ENCODE data around the gene HBG1. TPM values are rescaled to one million over a fixed set of nuclear protein-coding genes. Genes with fewer than 3 reads are reported as not detected.
"Not testable (repeated sequence)": the region's sequence is repeated elsewhere in the genome, so short reads cannot be mapped to it uniquely, and the experiment has no call there.

Gene HBG1
- total and polyA plus RNA-seq, 2 experiments from 2014 or later: not detected

- H3K36me3 Mint-ChIP-seq (ENCODE audit: low read depth); H3K36me3 ChIP-seq (ENCODE audit: insufficient read depth); H3K9me3 Mint-ChIP-seq; H3K4me1 ChIP-seq (ENCODE audit: insufficient read depth); H3K27ac ChIP-seq (ENCODE audit: low read depth); H3K27me3 Mint-ChIP-seq (ENCODE audit: insufficient read depth, low read depth, poor library complexity); H3K4me3 Mint-ChIP-seq; H3K27me3 ChIP-seq (ENCODE audit: insufficient read depth); H2AFZ ChIP-seq; DNase-seq (ENCODE audit: low spot score); H3K9me2 ChIP-seq (ENCODE audit: insufficient read depth); H3K4me2 ChIP-seq; H3F3A ChIP-seq (replicated peaks; ENCODE audit: low read depth); ATAC-seq; H3K4me1 Mint-ChIP-seq; H4K20me1 ChIP-seq (replicated peaks; ENCODE audit: insufficient read depth); H3K79me2 ChIP-seq (replicated peaks; ENCODE audit: insufficient read depth); H3K27ac Mint-ChIP-seq; H3K4me3 ChIP-seq: not testable (repeated sequence)
- TF ChIP-seq CTCF (conservative IDR thresholded peaks at IDR 0.05; ENCODE audit: low read depth in 2 of 2): peak; percentile 7 to 51; a peak in 2 of 4 replicates
Measured at GRCh38 chr11:5294342-5294995, 44.8 kb upstream of the HBG1 start.

- no peaks in the 10 kb centered on the region; the same call in 2 of the 3 replicates for H3K36me3 Mint-ChIP-seq (ENCODE audit: low read depth)
- Histone ChIP-seq H3K4me2 (no peak overlapping the region), H3K27ac (ENCODE audit: low read depth) (no peak overlapping the region), H4K20me1 (replicated peaks; ENCODE audit: insufficient read depth) (no peaks in the 10 kb centered on the region), H2AFZ (no peak overlapping the region), H3K9me2 (ENCODE audit: insufficient read depth) (no peaks in the 10 kb centered on the region), H3K79me2 (replicated peaks; ENCODE audit: insufficient read depth) (no peaks in the 10 kb centered on the region), H3K4me1 (ENCODE audit: insufficient read depth) (no peaks in the 10 kb centered on the region), H3K36me3 (ENCODE audit: insufficient read depth) (no peaks in the 10 kb centered on the region), H3K4me3 (no peak overlapping the region), H3F3A (replicated peaks; ENCODE audit: low read depth) (no peaks in the 10 kb centered on the region), H3K27me3 (ENCODE audit: insufficient read depth) (no peaks in the 10 kb centered on the region)
- H3K27me3 Mint-ChIP-seq (ENCODE audit: insufficient read depth, low read depth, poor library complexity): no peaks in the 10 kb centered on the region
- no peak for TF ChIP-seq EZH2phosphoT487 (IDR thresholded peaks at IDR 0.05; ENCODE audit: unreplicated experiment)
- 0 out of 3 replicates have a peak, but pooled peaks cover 3% of the 10 kb centered on the region for H3K4me1 Mint-ChIP-seq
- DNase-seq (ENCODE audit: low spot score): no peak
- H3K27ac Mint-ChIP-seq: no peak overlapping the region
- no peak overlapping the region for H3K4me3 Mint-ChIP-seq
- no peak for ATAC-seq
- no peaks in the 10 kb centered on the region for H3K9me3 Mint-ChIP-seq
Measured at GRCh38 chr11:5293028-5293427, 43.4 kb upstream of the HBG1 start.

GRCh38 chr11:5291207-5291838, 41.7 kb upstream of the HBG1 start:
- Histone ChIP-seq H4K20me1 (replicated peaks; ENCODE audit: insufficient read depth) (no peaks in the 10 kb centered on the region), H3K79me2 (replicated peaks; ENCODE audit: insufficient read depth) (no peaks in the 10 kb centered on the region), H3K4me3 (no peak overlapping the region), H3K9me2 (ENCODE audit: insufficient read depth) (no peaks in the 10 kb centered on the region), H3K4me2 (no peak overlapping the region), H3K36me3 (ENCODE audit: insufficient read depth) (no peaks in the 10 kb centered on the region), H2AFZ (no peak overlapping the region), H3K27me3 (ENCODE audit: insufficient read depth) (no peaks in the 10 kb centered on the region), H3K4me1 (ENCODE audit: insufficient read depth) (no peaks in the 10 kb centered on the region), H3K27ac (ENCODE audit: low read depth) (no peak overlapping the region), H3F3A (replicated peaks; ENCODE audit: low read depth) (no peaks in the 10 kb centered on the region)
- peak; percentile 82 to 85 for TF ChIP-seq CTCF (conservative IDR thresholded peaks at IDR 0.05; ENCODE audit: low read depth in 2 of 2)
- TF ChIP-seq CREB1 (CRISPR knock-in tag; IDR thresholded peaks at IDR 0.05; ENCODE audit: low read depth): no peak
- peak; percentile 24; the same call in 1 of the 2 replicates for TF ChIP-seq ZNF462 (CRISPR knock-in tag; IDR thresholded peaks at IDR 0.05)
- Mint-ChIP-seq H3K27ac (no peak overlapping the region), H3K36me3 (ENCODE audit: low read depth) (no peaks in the 10 kb centered on the region; the same call in 2 of the 3 replicates), H3K4me1 (no peaks in the 10 kb centered on the region), H3K9me3 (no peaks in the 10 kb centered on the region), H3K27me3 (ENCODE audit: insufficient read depth, low read depth, poor library complexity) (no peaks in the 10 kb centered on the region), H3K4me3 (no peak overlapping the region)
- ATAC-seq (peak; percentile 93), DNase-seq (ENCODE audit: low spot score) (peak; percentile 71)

Measured in GM23338 (cell line).